ENCODE data around the gene ZPR1.

ZPR1 gene

GRCh38 chr11:116791002-116791812, 3.4 kb upstream of the ZPR1 start:
- Mint-ChIP-seq H3K9me3 (no peaks in the 10 kb centered on the region), H3K27ac (no peak overlapping the region), H3K36me3 (peaks cover 17% of the 10 kb centered on the region), H3K4me3 (peak overlapping the region; percentile 13), H3K4me1 (peaks cover 36% of the 10 kb centered on the region)
- ATAC-seq: peak; percentile 78
- DNase-seq (ENCODE audit: low spot score in 2 of 2): peak; percentile 81 to 90

- no peak for ATAC-seq
- H3K9me3 Mint-ChIP-seq: no peaks in the 10 kb centered on the region
- DNase-seq (ENCODE audit: low spot score in 2 of 2): no peak
- H3K27ac Mint-ChIP-seq: no peak overlapping the region
- H3K4me1 Mint-ChIP-seq: peaks cover 44% of the 10 kb centered on the region
- H3K36me3 Mint-ChIP-seq: peaks cover 25% of the 10 kb centered on the region
- peak overlapping the region; percentile 13 for H3K4me3 Mint-ChIP-seq
Observed at GRCh38 chr11:116790167-116791001, 2.6 kb upstream of the ZPR1 start.

GRCh38 chr11:116788975-116789374, 1.2 kb upstream of the ZPR1 start:
- Mint-ChIP-seq H3K36me3 (peaks cover 39% of the 10 kb centered on the region), H3K4me3 (peak overlapping the region; percentile 91), H3K27ac (peak overlapping the region; percentile 96), H3K9me3 (no peaks in the 10 kb centered on the region), H3K4me1 (peaks cover 58% of the 10 kb centered on the region)
- DNase-seq (ENCODE audit: low spot score in 2 of 2) (no peak), ATAC-seq (no peak)

- Mint-ChIP-seq H3K27ac (peak overlapping the region; percentile 96), H3K36me3 (peaks cover 44% of the 10 kb centered on the region), H3K4me3 (peak overlapping the region; percentile 91), H3K9me3 (no peaks in the 10 kb centered on the region), H3K4me1 (peaks cover 61% of the 10 kb centered on the region)
- no peak for DNase-seq (ENCODE audit: low spot score in 2 of 2)
- no peak for ATAC-seq
Observed at GRCh38 chr11:116788534-116788933, 711 bp upstream of the ZPR1 start.

GRCh38 chr11:116787436-116787785, 412 bp downstream of the ZPR1 start:
- H3K4me3 Mint-ChIP-seq: peak overlapping the region; percentile 91
- no peaks in the 10 kb centered on the region for H3K9me3 Mint-ChIP-seq
- peaks cover 55% of the 10 kb centered on the region for H3K36me3 Mint-ChIP-seq
- no peak for ATAC-seq
- H3K4me1 Mint-ChIP-seq: peaks cover 72% of the 10 kb centered on the region
- no peak for DNase-seq (ENCODE audit: low spot score in 2 of 2)
- H3K27ac Mint-ChIP-seq: peak overlapping the region; percentile 96

GRCh38 chr11:116786966-116787365, 857 bp downstream of the ZPR1 start:
- DNase-seq (ENCODE audit: low spot score in 2 of 2) (no peak), ATAC-seq (no peak)
- Mint-ChIP-seq H3K4me3 (peak overlapping the region; percentile 91), H3K36me3 (peaks cover 59% of the 10 kb centered on the region), H3K4me1 (peaks cover 77% of the 10 kb centered on the region), H3K9me3 (no peaks in the 10 kb centered on the region), H3K27ac (peak overlapping the region; percentile 96)

- peaks cover 80% of the 10 kb centered on the region for H3K4me1 Mint-ChIP-seq
- peaks cover 66% of the 10 kb centered on the region for H3K36me3 Mint-ChIP-seq
- peak overlapping the region; percentile 91 for H3K4me3 Mint-ChIP-seq
- ATAC-seq: no peak
- no peak for DNase-seq (ENCODE audit: low spot score in 2 of 2)
- no peaks in the 10 kb centered on the region for H3K9me3 Mint-ChIP-seq
- H3K27ac Mint-ChIP-seq: peak overlapping the region; percentile 96
Observed at GRCh38 chr11:116786326-116786725, 1.5 kb downstream of the ZPR1 start.

- Mint-ChIP-seq H3K36me3 (peaks cover 97% of the 10 kb centered on the region), H3K27ac (peak overlapping the region; percentile 85)
Observed at GRCh38 chr11:116782728-116783127, 5.1 kb downstream of the ZPR1 start.

GRCh38 chr11:116778556-116778955, 9.3 kb downstream of the ZPR1 start:
- no peak for DNase-seq (ENCODE audit: low spot score in 2 of 2)
- Mint-ChIP-seq H3K27ac (peak overlapping the region; percentile 48), H3K4me1 (peaks cover 66% of the 10 kb centered on the region)

More at GRCh38 chr11:116782728-116783127, 5.1 kb downstream of the ZPR1 start:
- peaks cover 79% of the 10 kb centered on the region for H3K4me1 Mint-ChIP-seq
- no peaks in the 10 kb centered on the region for H3K9me3 Mint-ChIP-seq
- H3K4me3 Mint-ChIP-seq: peak overlapping the region; percentile 36
- DNase-seq (ENCODE audit: low spot score in 2 of 2) (no peak), ATAC-seq (peak; percentile 87)

GRCh38 chr11:116777056-116777455, 10.8 kb downstream of the ZPR1 start:
- ATAC-seq: no peak
- no peak for DNase-seq (ENCODE audit: low spot score in 2 of 2)
- peak overlapping the region; percentile 64 for H3K27ac Mint-ChIP-seq

More at GRCh38 chr11:116778556-116778955, 9.3 kb downstream of the ZPR1 start:
- Mint-ChIP-seq H3K36me3 (peaks cover 97% of the 10 kb centered on the region), H3K9me3 (no peaks in the 10 kb centered on the region), H3K4me3 (no peak overlapping the region)
- no peak for ATAC-seq

GRCh38 chr11:116776522-116776984, 11.3 kb downstream of the ZPR1 start:
- ATAC-seq: no peak
- Mint-ChIP-seq H3K36me3 (peaks cover 90% of the 10 kb centered on the region), H3K4me1 (peaks cover 51% of the 10 kb centered on the region), H3K27ac (peak overlapping the region; percentile 64), H3K4me3 (no peak overlapping the region), H3K9me3 (no peaks in the 10 kb centered on the region)
- no peak for DNase-seq (ENCODE audit: low spot score in 2 of 2)

More at GRCh38 chr11:116777056-116777455, 10.8 kb downstream of the ZPR1 start:
- no peaks in the 10 kb centered on the region for H3K9me3 Mint-ChIP-seq
- peaks cover 96% of the 10 kb centered on the region for H3K36me3 Mint-ChIP-seq
- H3K4me1 Mint-ChIP-seq: peaks cover 56% of the 10 kb centered on the region
- H3K4me3 Mint-ChIP-seq: no peak overlapping the region

- H3K27ac Mint-ChIP-seq: peak overlapping the region; percentile 64
- no peak for ATAC-seq
- no peak for DNase-seq (ENCODE audit: low spot score in 2 of 2)
- H3K4me1 Mint-ChIP-seq: peaks cover 48% of the 10 kb centered on the region
- peaks cover 90% of the 10 kb centered on the region for H3K36me3 Mint-ChIP-seq
- H3K9me3 Mint-ChIP-seq: no peaks in the 10 kb centered on the region
- no peak overlapping the region for H3K4me3 Mint-ChIP-seq
Observed at GRCh38 chr11:116775975-116776374, 11.8 kb downstream of the ZPR1 start.

- DNase-seq (ENCODE audit: low spot score in 2 of 2): no peak
- H3K4me1 Mint-ChIP-seq: peaks cover 50% of the 10 kb centered on the region
- H3K36me3 Mint-ChIP-seq: peaks cover 90% of the 10 kb centered on the region
- H3K4me3 Mint-ChIP-seq: no peak overlapping the region
- H3K27ac Mint-ChIP-seq: no peak overlapping the region
- no peaks in the 10 kb centered on the region for H3K9me3 Mint-ChIP-seq
- no peak for ATAC-seq
Observed at GRCh38 chr11:116774661-116775060, 13.2 kb downstream of the ZPR1 start.

- Mint-ChIP-seq H3K36me3 (peaks cover 90% of the 10 kb centered on the region), H3K4me1 (peaks cover 42% of the 10 kb centered on the region), H3K9me3 (no peaks in the 10 kb centered on the region), H3K27ac (peak overlapping the region; percentile 97), H3K4me3 (peak overlapping the region; percentile 96)
- ATAC-seq (peak; percentile 64), DNase-seq (ENCODE audit: low spot score in 2 of 2) (no peak)
Observed at GRCh38 chr11:116773203-116774097, 14.4 kb downstream of the ZPR1 start.
